ENCODE results near the gene FAM168A. TPM values are rescaled to one million over a fixed set of nuclear protein-coding genes. Genes with fewer than 3 reads are reported as not detected.

Gene FAM168A
- total RNA-seq, 1 donor from 2014 or later: 50.8 TPM

DNA sequence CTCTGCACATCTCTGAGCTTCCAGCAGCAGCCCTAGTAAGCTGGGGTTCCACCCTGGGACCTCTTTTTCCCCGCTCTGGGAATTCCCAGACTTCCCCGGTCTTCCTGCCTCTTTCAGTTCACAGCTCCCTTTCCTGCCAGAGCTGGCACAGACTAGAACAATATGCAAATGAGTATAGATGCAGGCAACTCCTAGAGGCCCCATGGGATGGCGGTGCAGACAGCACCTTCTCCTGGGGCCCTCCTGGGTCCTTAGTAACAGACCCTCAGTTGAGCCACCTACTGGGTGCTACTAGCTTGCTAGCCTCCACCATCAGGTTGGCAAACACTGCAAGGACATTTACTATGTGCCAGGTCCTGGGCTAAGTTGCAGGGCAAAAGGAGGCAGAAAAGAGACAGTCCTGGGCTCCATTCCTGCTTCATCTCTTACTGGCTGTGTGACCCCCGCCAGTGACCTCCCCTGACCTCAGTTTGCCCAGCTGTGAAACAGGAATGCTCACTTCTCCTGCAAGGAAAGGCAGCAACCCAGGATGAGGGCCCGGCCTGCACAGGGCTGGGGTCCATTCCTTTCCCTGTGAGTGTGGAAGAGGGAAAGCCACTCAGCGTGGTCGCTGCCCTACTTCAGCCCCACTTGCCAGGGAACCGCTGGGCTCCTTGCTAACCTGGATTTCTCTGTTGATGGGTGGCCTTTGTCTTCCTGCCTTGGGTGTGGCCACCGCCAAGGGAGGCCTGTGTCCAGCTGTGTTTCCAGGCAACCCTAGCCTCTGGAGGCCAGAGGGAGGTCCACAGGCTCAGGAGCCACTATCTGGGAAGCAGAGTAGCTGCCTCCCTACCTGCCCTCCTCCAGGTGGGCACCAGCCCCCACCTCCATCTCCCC is 214.4 kb downstream of the FAM168A start:
- Mint-ChIP-seq H3K36me3 (ENCODE audit: insufficient read depth) (no peaks in the 10 kb centered on the region), H3K27ac (no peak overlapping the region), H3K4me3 (ENCODE audit: low read depth) (no peak overlapping the region), H3K27me3 (no peaks in the 10 kb centered on the region), H3K9me3 (ENCODE audit: low read depth) (no peaks in the 10 kb centered on the region), H3K4me1 (ENCODE audit: low read depth) (peaks cover 13% of the 10 kb centered on the region)
- TF ChIP-seq, protein P1, sequence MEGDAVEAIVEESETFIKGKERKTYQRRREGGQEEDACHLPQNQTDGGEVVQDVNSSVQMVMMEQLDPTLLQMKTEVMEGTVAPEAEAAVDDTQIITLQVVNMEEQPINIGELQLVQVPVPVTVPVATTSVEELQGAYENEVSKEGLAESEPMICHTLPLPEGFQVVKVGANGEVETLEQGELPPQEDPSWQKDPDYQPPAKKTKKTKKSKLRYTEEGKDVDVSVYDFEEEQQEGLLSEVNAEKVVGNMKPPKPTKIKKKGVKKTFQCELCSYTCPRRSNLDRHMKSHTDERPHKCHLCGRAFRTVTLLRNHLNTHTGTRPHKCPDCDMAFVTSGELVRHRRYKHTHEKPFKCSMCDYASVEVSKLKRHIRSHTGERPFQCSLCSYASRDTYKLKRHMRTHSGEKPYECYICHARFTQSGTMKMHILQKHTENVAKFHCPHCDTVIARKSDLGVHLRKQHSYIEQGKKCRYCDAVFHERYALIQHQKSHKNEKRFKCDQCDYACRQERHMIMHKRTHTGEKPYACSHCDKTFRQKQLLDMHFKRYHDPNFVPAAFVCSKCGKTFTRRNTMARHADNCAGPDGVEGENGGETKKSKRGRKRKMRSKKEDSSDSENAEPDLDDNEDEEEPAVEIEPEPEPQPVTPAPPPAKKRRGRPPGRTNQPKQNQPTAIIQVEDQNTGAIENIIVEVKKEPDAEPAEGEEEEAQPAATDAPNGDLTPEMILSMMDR (IDR thresholded peaks at IDR 0.05; ENCODE audit: unreplicated experiment): no peak
- no peak for DNase-seq (ENCODE audit: low spot score, unreplicated experiment)

GRCh38 chr11:73382747-73383146 is 215.2 kb downstream of the FAM168A start:
- Mint-ChIP-seq H3K9me3 (ENCODE audit: low read depth) (no peaks in the 10 kb centered on the region), H3K27ac (no peak overlapping the region), H3K4me1 (ENCODE audit: low read depth) (peaks cover 10% of the 10 kb centered on the region)

DNA sequence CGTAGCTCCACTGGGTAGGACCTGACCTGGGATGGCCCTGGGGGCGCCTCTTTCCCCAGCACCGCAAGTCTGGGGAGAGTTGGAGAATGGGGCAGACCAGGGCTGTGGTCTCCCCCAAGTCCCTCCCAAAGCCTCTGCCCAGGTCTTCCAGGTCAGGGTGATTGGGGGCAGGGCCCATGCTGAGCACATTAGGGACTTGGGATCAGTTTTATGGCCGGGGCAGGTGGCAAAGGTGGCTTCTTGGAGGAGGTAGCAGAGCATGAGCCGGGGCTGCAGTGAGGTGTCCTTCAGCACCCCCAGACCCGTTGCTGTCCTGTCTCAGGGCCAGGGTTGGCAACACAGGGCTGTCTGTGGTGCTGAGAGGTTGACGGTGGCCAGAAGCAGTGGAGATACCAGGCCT is 215.7 kb downstream of the FAM168A start:
- DNase-seq (ENCODE audit: low spot score, unreplicated experiment): no peak
- Mint-ChIP-seq H3K4me1 (ENCODE audit: low read depth) (peaks cover 10% of the 10 kb centered on the region), H3K27ac (no peak overlapping the region), H3K36me3 (ENCODE audit: insufficient read depth) (no peaks in the 10 kb centered on the region), H3K4me3 (ENCODE audit: low read depth) (no peak overlapping the region), H3K9me3 (ENCODE audit: low read depth) (no peaks in the 10 kb centered on the region), H3K27me3 (peaks cover 3% of the 10 kb centered on the region)
- TF ChIP-seq, protein P1 (IDR thresholded peaks at IDR 0.05; ENCODE audit: unreplicated experiment): no peak

More at GRCh38 chr11:73382747-73383146, 215.2 kb downstream of the FAM168A start:
- H3K4me3 Mint-ChIP-seq (ENCODE audit: low read depth): no peak overlapping the region
- no peaks in the 10 kb centered on the region for H3K36me3 Mint-ChIP-seq (ENCODE audit: insufficient read depth)
- TF ChIP-seq, protein P1 (IDR thresholded peaks at IDR 0.05; ENCODE audit: unreplicated experiment): no peak
- no peak for DNase-seq (ENCODE audit: low spot score, unreplicated experiment)
- peaks cover 3% of the 10 kb centered on the region for H3K27me3 Mint-ChIP-seq

GRCh38 chr11:73381589-73381988 is 216.3 kb downstream of the FAM168A start:
- Mint-ChIP-seq H3K9me3 (ENCODE audit: low read depth) (no peaks in the 10 kb centered on the region), H3K4me3 (ENCODE audit: low read depth) (no peak overlapping the region), H3K27ac (no peak overlapping the region), H3K36me3 (ENCODE audit: insufficient read depth) (no peaks in the 10 kb centered on the region), H3K27me3 (peaks cover 6% of the 10 kb centered on the region), H3K4me1 (ENCODE audit: low read depth) (peaks cover 13% of the 10 kb centered on the region)
- DNase-seq (ENCODE audit: low spot score, unreplicated experiment): no peak
- TF ChIP-seq, protein P1 (IDR thresholded peaks at IDR 0.05; ENCODE audit: unreplicated experiment): no peak

DNA sequence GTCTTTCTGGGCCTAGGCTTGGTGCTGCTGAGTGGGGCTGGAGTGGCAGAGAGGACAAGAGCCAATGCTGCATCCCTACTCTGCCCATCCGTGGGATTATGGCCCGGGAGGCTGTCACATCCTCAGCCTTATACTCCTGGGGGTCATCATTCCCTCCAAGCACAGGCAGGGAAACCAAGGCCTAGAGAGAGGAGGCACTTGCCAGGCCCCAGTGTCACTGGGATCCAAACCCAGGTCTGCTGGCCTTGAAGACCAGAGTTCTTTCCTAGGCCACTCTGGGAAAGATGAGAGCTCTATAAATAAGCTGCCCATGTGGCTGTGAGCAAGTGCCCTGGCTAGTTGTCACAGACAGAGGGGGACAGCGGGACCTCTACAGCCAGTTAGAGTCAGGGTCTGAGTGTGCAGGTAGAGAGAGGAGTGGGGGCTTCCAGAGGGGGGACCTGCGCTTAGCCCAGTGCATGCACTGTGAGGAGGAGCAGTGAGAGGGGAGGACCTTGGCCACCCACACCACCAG is 217.0 kb downstream of the FAM168A start:
- TF ChIP-seq, protein P1 (IDR thresholded peaks at IDR 0.05; ENCODE audit: unreplicated experiment): no peak
- Mint-ChIP-seq H3K36me3 (ENCODE audit: insufficient read depth) (no peaks in the 10 kb centered on the region), H3K9me3 (ENCODE audit: low read depth) (no peaks in the 10 kb centered on the region), H3K4me1 (ENCODE audit: low read depth) (peaks cover 13% of the 10 kb centered on the region), H3K27ac (no peak overlapping the region), H3K27me3 (peaks cover 6% of the 10 kb centered on the region), H3K4me3 (ENCODE audit: low read depth) (no peak overlapping the region)
- no peak for DNase-seq (ENCODE audit: low spot score, unreplicated experiment)
